Panc1 (cell line): Measurements from ENCODE around the gene NUB1. TPM values are rescaled to one million over a fixed set of nuclear protein-coding genes. Genes with fewer than 3 reads are reported as not detected.

Source experiments
- ATAC-seq: fragments of 200-7000 bp; cut with Tn5 transposase; 2 replicates; pipeline ENCODE4 v1.9.1; 2020; ENCODE audit warnings: mild to moderate bottlenecking, moderate library complexity
- BruUV-seq: library from RNA; stranded (reverse); fragments of 400-500 nt; replicated peaks from 2 replicates; lab custom pipeline; 2021; lab: Mats Ljungman, UMichigan
- CTCF ChIA-PET: fragments of 300-600 bp; sonication (Branson Sonifier 250); formaldehyde crosslinking; loops from one replicate; lab custom pipeline; 2022; ENCODE audit warnings: antibody characterized with exemption; lab: Charles Lee
- POLR2A ChIA-PET: fragments of 300-600 bp; sonication (Branson Sonifier 250); formaldehyde crosslinking; loops from one replicate; lab custom pipeline; 2022; ENCODE audit warnings: antibody characterized with exemption; lab: Charles Lee
- DNase-seq: peaks from one replicate; pipeline ENCODE4 v3.0.0-alpha.2; 2010; ENCODE audit warnings: low read depth, low spot score
- H3K27ac ChIP-seq: 2 replicates; pipeline ENCODE4 v1.5.1; 2011; ENCODE audit warnings: mild to moderate bottlenecking, low read length, inconsistent platforms
- H3K27me3 ChIP-seq: fragments of 200-500 bp; sonication (Bioruptor generic); 2 replicates; pipeline ENCODE4 v1.6.0; 2014; ENCODE audit warnings: low read length, inconsistent platforms; ENCODE audit not compliant: control insufficient read depth, insufficient read depth
- H3K36me3 ChIP-seq: fragments of 200-500 bp; sonication (Bioruptor generic); 2 replicates; pipeline ENCODE4 v1.5.1; 2014; ENCODE audit warnings: inconsistent platforms, mild to moderate bottlenecking, low read length, moderate library complexity; ENCODE audit not compliant: control insufficient read depth, insufficient read depth
- H3K4me1 ChIP-seq: 2 replicates; pipeline ENCODE4 v1.5.1; 2011; ENCODE audit warnings: inconsistent platforms, mild to moderate bottlenecking, low read length, moderate library complexity; ENCODE audit not compliant: control insufficient read depth, insufficient read depth
- H3K4me3 ChIP-seq, 2 experiments: 2 replicates each; pipeline ENCODE4 v1.5.1; 2011 to 2012; ENCODE audit warnings: low read depth in 2 of 2, low read length in 2 of 2, mild to moderate bottlenecking in 2 of 2, inconsistent platforms in 1 of 2, moderate library complexity in 1 of 2
- H3K9me3 ChIP-seq: fragments of 200-500 bp; sonication (Bioruptor generic); 2 replicates; pipeline ENCODE4 v1.5.1; 2014; ENCODE audit warnings: low read depth, mild to moderate bottlenecking, inconsistent platforms, low read length, moderate library complexity; ENCODE audit not compliant: control insufficient read depth, insufficient read depth
- POLR2AphosphoS5 ChIP-seq: IDR thresholded peaks from 2 replicates; pipeline ENCODE4 v1.6.1; 2012; ENCODE audit warnings: mild to moderate bottlenecking, low read depth, low read length, moderate library complexity
- REST ChIP-seq, 2 experiments: IDR thresholded peaks; 2 replicates each; pipeline ENCODE4 v1.6.1; 2011 to 2012; ENCODE audit warnings: low read depth in 2 of 2, control low read depth in 1 of 2, low read length in 1 of 2, mild to moderate bottlenecking in 1 of 2, moderate library complexity in 1 of 2; ENCODE audit not compliant: insufficient read depth in 1 of 2
- SIN3A ChIP-seq: IDR thresholded peaks from 2 replicates; pipeline ENCODE4 v1.6.1; 2012; ENCODE audit warnings: low read depth, mild to moderate bottlenecking, low read length, moderate library complexity, borderline replicate concordance; ENCODE audit not compliant: insufficient read depth
- TCF7L2 ChIP-seq: IDR thresholded peaks from 2 replicates; pipeline ENCODE4 v1.6.1; 2011; ENCODE audit warnings: mild to moderate bottlenecking, low read depth, low read length, inconsistent platforms
- in situ Hi-C: cut with HindIII; loops from 2 replicates; pipeline ENCODE4 v1.10.0; 2016; ENCODE audit warnings: low sequenced_read_pairs, low pct_unique_long_range_greater_than_20kb
- intact Hi-C: fragments of 100-400 bp; cut with micrococcal nuclease; formaldehyde crosslinking; loops from one replicate; pipeline ENCODE4 v1.10.0; 2022; ENCODE audit not compliant: unreplicated experiment
- total RNA-seq: library from RNA; stranded (reverse); gene quantifications from one replicate; pipeline ENCODE4 v1.2.1, GENCODE V29; 2021; ENCODE audit not compliant: unreplicated experiment
- TF ChIP-seq, protein P1 (sequence below): fragments of 450-650 bp; IDR thresholded peaks from 2 replicates; pipeline ENCODE4 v1.5.1; 2017; ENCODE audit warnings: mild to moderate bottlenecking

NUB1 gene
- total RNA-seq, 1 experiment from 2014 or later, result 50.5 TPM

DNA sequence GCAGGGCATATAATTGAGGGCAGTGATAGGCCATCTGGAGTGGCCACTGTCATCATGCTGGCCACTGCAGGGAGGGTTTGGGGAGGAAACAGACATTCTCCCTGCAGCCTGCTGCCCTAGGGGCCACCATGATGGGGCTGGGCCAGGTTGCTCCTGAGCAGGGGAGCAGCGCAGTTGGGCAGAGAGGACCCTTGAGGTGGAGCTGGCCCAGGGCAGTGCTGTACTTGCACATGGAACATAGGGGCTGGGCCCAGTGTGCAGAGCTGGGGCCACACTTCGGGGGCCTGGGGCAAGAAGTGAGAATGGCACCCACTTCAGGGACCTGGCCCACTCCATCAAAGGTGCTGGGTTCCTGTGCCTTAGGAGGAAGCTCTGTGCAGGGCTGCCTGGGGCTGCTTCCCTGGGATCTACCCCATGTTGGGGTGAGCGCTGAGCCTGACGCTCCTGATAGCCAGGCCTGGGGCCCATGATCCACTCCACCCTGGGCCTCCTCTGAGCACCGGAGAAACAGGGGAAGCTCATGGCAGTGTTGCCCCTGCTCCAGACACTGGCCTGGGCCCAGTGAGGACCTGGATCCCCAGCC lies 21.3 kb upstream of the NUB1 start:
- peaks cover 9% of the 10 kb centered on the region; the same call in 1 of the 2 replicates for H3K27me3 ChIP-seq
- peaks cover 11% of the 10 kb centered on the region for H3K9me3 ChIP-seq
- no peak overlapping the region for H3K4me3 ChIP-seq
- DNase-seq (no peak), ATAC-seq (no peak)
- CTCF ChIA-PET, result no interaction called here
- TF ChIP-seq, protein P1, sequence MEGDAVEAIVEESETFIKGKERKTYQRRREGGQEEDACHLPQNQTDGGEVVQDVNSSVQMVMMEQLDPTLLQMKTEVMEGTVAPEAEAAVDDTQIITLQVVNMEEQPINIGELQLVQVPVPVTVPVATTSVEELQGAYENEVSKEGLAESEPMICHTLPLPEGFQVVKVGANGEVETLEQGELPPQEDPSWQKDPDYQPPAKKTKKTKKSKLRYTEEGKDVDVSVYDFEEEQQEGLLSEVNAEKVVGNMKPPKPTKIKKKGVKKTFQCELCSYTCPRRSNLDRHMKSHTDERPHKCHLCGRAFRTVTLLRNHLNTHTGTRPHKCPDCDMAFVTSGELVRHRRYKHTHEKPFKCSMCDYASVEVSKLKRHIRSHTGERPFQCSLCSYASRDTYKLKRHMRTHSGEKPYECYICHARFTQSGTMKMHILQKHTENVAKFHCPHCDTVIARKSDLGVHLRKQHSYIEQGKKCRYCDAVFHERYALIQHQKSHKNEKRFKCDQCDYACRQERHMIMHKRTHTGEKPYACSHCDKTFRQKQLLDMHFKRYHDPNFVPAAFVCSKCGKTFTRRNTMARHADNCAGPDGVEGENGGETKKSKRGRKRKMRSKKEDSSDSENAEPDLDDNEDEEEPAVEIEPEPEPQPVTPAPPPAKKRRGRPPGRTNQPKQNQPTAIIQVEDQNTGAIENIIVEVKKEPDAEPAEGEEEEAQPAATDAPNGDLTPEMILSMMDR, result no peak
- TF ChIP-seq REST (IDR thresholded peaks at IDR 0.05; ENCODE audit: insufficient read depth in 1 of 2, low read depth in 2 of 2, low read length in 1 of 2) (no peak), SIN3A (no peak), POLR2AphosphoS5 (no peak), TCF7L2 (no peak)
- no TSS peak for BruUV-seq
- no peaks in the 10 kb centered on the region for H3K36me3 ChIP-seq
- in situ Hi-C loops (no loop called here), intact Hi-C loops (no loop called here)
- POLR2A ChIA-PET, result interaction anchor here (0.6 kb wide), 2 partner anchors 209 to 410 kb away, joined by 3 to 4 read pairs; no protein-coding TSS in a partner anchor
- H3K27ac ChIP-seq, result no peak overlapping the region
- no peaks in the 10 kb centered on the region for H3K4me1 ChIP-seq

DNA sequence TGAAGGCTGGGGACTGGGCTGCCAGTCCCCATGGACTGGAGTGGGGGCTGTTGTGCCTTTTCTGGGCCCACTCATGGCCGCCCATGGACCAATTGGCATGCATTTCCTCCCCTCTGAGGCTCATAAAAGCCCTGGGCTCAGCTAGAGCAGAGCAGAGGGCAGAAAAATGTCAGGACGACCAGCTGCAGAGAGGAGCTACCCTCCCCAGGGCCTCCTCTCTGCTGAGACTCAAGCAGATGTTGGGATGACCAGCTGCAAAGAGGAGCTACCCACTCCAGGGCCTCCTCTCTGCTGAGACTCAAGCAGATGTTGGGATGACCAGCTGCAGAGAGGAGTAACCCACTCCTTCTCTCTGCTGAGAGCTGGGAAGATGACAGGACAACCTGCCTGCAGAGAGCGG lies 20.3 kb upstream of the NUB1 start:
- no peaks in the 10 kb centered on the region for H3K36me3 ChIP-seq
- ATAC-seq (no peak), DNase-seq (no peak)
- H3K4me1 ChIP-seq, result no peaks in the 10 kb centered on the region
- intact Hi-C loops, result no loop called here
- H3K9me3 ChIP-seq, result peaks cover 11% of the 10 kb centered on the region
- CTCF ChIA-PET, result no interaction called here
- no peak overlapping the region for H3K27ac ChIP-seq
- peaks cover 9% of the 10 kb centered on the region; the same call in 1 of the 2 replicates for H3K27me3 ChIP-seq
- H3K4me3 ChIP-seq, result no peak overlapping the region
- in situ Hi-C loops, result no loop called here
- no TSS peak for BruUV-seq
- POLR2A ChIA-PET, result no interaction called here
- no peak for TF ChIP-seq SIN3A
- TF ChIP-seq REST (IDR thresholded peaks at IDR 0.05; ENCODE audit: insufficient read depth in 1 of 2, low read depth in 2 of 2, low read length in 1 of 2), result no peak
- TF ChIP-seq, protein P1, result no peak
- no peak for TF ChIP-seq POLR2AphosphoS5
- no peak for TF ChIP-seq TCF7L2
